GM12878 (cell line): ENCODE measurements around the gene FCER2. TPM values are rescaled to one million over a fixed set of nuclear protein-coding genes. Genes with fewer than 3 reads are reported as not detected.
A peak's percentile ranks its signal among the peaks of the same experiment; 100 is the strongest.

Experiments used
- ATAC-seq: fragments of 200-7000 bp; cut with Tn5 transposase; 3 replicates; pipeline ENCODE4 v1.9.1; 2020; ENCODE audit warnings: mild to moderate bottlenecking, moderate library complexity
- BruUV-seq: library from RNA; stranded (reverse); fragments of 400-500 nt; replicated peaks from 2 replicates; lab custom pipeline; 2021; lab: Mats Ljungman, UMichigan
- CTCF ChIA-PET: fragments of 300-600 bp; sonication (Branson Sonifier 250); formaldehyde crosslinking; extraction: SDS; loops from one replicate; lab custom pipeline; 2021; ENCODE audit warnings: inconsistent platforms; lab: Yijun Ruan, JAX
- POLR2A ChIA-PET: fragments of 350-600 bp; formaldehyde crosslinking; extraction: SDS; loops from one replicate; lab custom pipeline; 2021; ENCODE audit warnings: inconsistent platforms; lab: Charles Lee
- RAD21 ChIA-PET: fragments of 300-600 bp; sonication (Branson Sonifier 250); formaldehyde crosslinking; loops from one replicate; lab custom pipeline; 2023; ENCODE audit warnings: antibody characterized with exemption; ENCODE audit not compliant: unreplicated experiment; lab: Charles Lee
- SMC1A ChIA-PET: fragments of 300-600 bp; sonication (Branson Sonifier 250); formaldehyde crosslinking; loops from one replicate; lab custom pipeline; 2023; ENCODE audit not compliant: unreplicated experiment, uncharacterized antibody; lab: Charles Lee
- DNase-seq: peaks from one replicate; pipeline ENCODE4 v3.0.0-alpha.2; 2011; ENCODE audit warnings: low read depth, low spot score
- FAIRE-seq: peaks from 3 replicates; lab custom pipeline; 2011; peaks lifted over from hg19 to GRCh38; lab: Jason Lieb, UNC
- H2AFZ ChIP-seq: 2 replicates; pipeline ENCODE4 v1.6.0; 2011; ENCODE audit warnings: low read depth, low read length, control low read depth; ENCODE audit not compliant: control insufficient read depth
- H3K27ac ChIP-seq: 2 replicates; pipeline ENCODE4 v1.5.1; 2011; ENCODE audit warnings: control low read depth; ENCODE audit not compliant: control insufficient read depth, insufficient read depth
- H3K27me3 ChIP-seq, 2 experiments: replicated peaks in 1 of 2; 2 replicates each; pipeline versions ENCODE4 v1.6.0 to v1.6.1; 2011; ENCODE audit warnings: low read length in 1 of 2; ENCODE audit not compliant: control insufficient read depth in 2 of 2, insufficient read depth in 2 of 2
- H3K36me3 ChIP-seq, 2 experiments: 2 replicates each; pipeline ENCODE4 v1.5.1; 2011; ENCODE audit warnings: low read length in 1 of 2; ENCODE audit not compliant: control insufficient read depth in 2 of 2, insufficient read depth in 2 of 2
- H3K4me1 ChIP-seq: 2 replicates; pipeline ENCODE4 v1.6.1; 2011; ENCODE audit warnings: mild to moderate bottlenecking, low read length, moderate library complexity, mixed read lengths; ENCODE audit not compliant: control insufficient read depth, insufficient read depth
- H3K4me2 ChIP-seq: 2 replicates; pipeline ENCODE4 v1.6.0; 2011; ENCODE audit warnings: control low read depth; ENCODE audit not compliant: control insufficient read depth, insufficient read depth
- H3K4me3 ChIP-seq: fragments of 200-600 bp; sonication (generic); 2 replicates; pipeline ENCODE4 v1.5.1; 2016
- H3K79me2 ChIP-seq: 2 replicates; pipeline ENCODE4 v1.6.0; 2011; ENCODE audit warnings: low read length; ENCODE audit not compliant: control insufficient read depth, insufficient read depth
- H3K9ac ChIP-seq: 2 replicates; pipeline ENCODE4 v1.8.0; 2011; ENCODE audit warnings: low read length, control low read depth, mixed read lengths; ENCODE audit not compliant: control insufficient read depth, insufficient read depth
- H3K9me3 ChIP-seq: replicated peaks from 3 replicates; pipeline ENCODE4 v1.5.1; 2011; ENCODE audit warnings: mild to moderate bottlenecking, low read length; ENCODE audit not compliant: control insufficient read depth, insufficient read depth
- H4K20me1 ChIP-seq: 2 replicates; pipeline ENCODE4 v1.6.0; 2011; ENCODE audit not compliant: control insufficient read depth, insufficient read depth
- IKZF1 ChIP-seq: fragments of 450-650 bp; conservative IDR thresholded peaks from 2 replicates; pipeline ENCODE4 v1.6.1; 2017; ENCODE audit warnings: antibody characterized with exemption, mild to moderate bottlenecking
- POLR2A ChIP-seq: IDR thresholded peaks from 2 replicates; pipeline ENCODE4 v1.6.1; 2011; ENCODE audit warnings: low read depth, mild to moderate bottlenecking, low read length
- RFX5 ChIP-seq: IDR thresholded peaks from 2 replicates; pipeline ENCODE4 v1.6.1; 2011; ENCODE audit warnings: low read depth, low read length, improper control_type of control experiment
- TCF3 ChIP-seq: IDR thresholded peaks from 2 replicates; pipeline ENCODE4 v1.6.1; 2012; ENCODE audit warnings: low read depth, mild to moderate bottlenecking, low read length, borderline replicate concordance; ENCODE audit not compliant: insufficient read depth
- WGBS: methylation state at CpG from one replicate; pipeline ENCODE4 v1.1.6; 2016; ENCODE audit warnings: low lambda C conversion rate; ENCODE audit not compliant: insufficient replicate concordance, insufficient coverage; ENCODE audit errors: missing lambda C conversion rate; 5-methylcytosine and 5-hydroxymethylcytosine counted together
- in situ Hi-C: fragments of 300-500 bp; cut with MboI; formaldehyde crosslinking; loops from 9 replicates; pipeline ENCODE4 v1.14.3; 2018; ENCODE audit warnings: mixed read lengths
- intact Hi-C: fragments of 100-400 bp; cut with micrococcal nuclease; formaldehyde crosslinking; loops from one replicate; pipeline ENCODE4 v1.14.2; 2022; ENCODE audit not compliant: unreplicated experiment
- polyA plus RNA-seq, 11 experiments: library from polyadenylated mRNA; depleted of rRNA in 4 of 11; unstranded in 6 of 11; stranded (reverse) in 5 of 11; fragments of >200 nt; fragmentation: Nextera tagmentation in 4 of 11; fragmentation: Illumina TruSeq in 1 of 11; extraction: Ambion mirVana in 4 of 11; extraction: Trizol in 1 of 11; gene quantifications; 1 replicate in 1 of 11; 2 replicates in 10 of 11; pipeline versions ENCODE4 v1.2.1 to v1.2.3, GENCODE V29; 2011 to 2016; ENCODE audit warnings: inconsistent platforms in 2 of 11, missing spikeins in 2 of 11, low read depth in 1 of 11
- total RNA-seq, 4 experiments: library from RNA; depleted of rRNA in 3 of 4; stranded (reverse); fragments of >200 nt in 3 of 4; fragmentation: Illumina TruSeq in 1 of 4; extraction: Trizol in 1 of 4; gene quantifications; 2 replicates each; pipeline versions ENCODE4 v1.2.1 to v1.2.3, GENCODE V29; 2013 to 2021
- TF ChIP-seq, protein P1 (sequence below): fragments of 450-650 bp; IDR thresholded peaks from 2 replicates; pipeline ENCODE4 v1.6.1; 2017; ENCODE audit warnings: antibody characterized with exemption, mild to moderate bottlenecking, moderate library complexity
- TF ChIP-seq, protein P2 (sequence below): fragments of 450-650 bp; formaldehyde crosslinking; IDR thresholded peaks from 2 replicates; pipeline ENCODE4 v1.5.0; 2022; ENCODE audit warnings: mild to moderate bottlenecking, missing genetic modification characterization

Gene FCER2
- total and polyA plus RNA-seq, 10 of the 15 experiments (the other 5 are each of a cell fraction or from before 2014, with no cell fraction given) = 44.0 to 424 (median 241) TPM

DNA sequence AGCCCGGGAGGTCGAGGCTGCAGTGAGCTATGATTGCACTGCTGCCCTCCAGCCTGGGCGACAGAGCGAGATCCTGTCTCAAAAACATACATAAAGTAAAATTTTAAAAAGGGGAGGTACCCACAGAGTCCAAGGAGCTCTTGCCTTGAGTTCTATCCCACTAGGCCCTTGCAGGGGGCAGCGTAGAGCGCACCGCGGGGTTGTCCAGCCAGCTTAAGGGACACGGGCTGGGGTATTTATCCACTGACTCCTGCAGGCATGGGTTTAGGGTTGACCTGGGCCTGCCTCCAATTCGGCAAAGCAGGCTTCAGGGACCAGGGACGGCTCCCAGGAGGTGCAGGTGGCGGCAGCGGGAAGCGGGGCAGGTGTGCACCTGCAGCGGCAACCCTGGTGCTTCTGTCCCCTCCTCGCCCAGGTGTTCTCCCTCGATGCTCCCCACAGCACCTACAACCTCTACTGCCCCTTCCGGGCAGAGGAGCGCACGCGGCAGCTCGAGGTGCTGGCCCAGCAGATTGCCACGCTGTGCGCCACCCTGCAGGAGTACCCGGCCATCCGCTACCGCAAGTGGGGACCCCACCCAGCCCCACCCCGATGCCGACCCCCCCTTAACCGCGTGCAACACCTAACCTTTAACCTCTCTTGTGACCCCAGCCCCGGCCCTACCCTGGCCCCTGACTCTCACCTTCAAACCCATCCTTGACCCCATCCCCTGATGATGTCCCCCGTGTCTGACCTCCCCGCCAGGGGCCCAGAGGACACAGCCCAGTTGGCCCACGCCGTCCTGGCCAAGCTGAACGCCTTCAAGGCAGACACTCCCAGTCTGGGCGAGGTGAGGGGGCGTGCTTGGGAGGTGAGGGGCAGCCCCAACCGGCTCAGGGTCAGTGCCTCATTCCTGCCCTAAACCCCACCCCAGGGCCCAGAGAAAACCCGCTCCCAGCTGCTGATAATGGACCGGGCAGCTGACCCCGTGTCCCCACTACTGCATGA is 60.3 kb downstream of the FCER2 start:
- Histone ChIP-seq H3K27me3 (no peaks in the 10 kb centered on the region), H3K4me1 (peaks cover 9% of the 10 kb centered on the region), H3K36me3 (peaks cover 0 to 7% of the 10 kb centered on the region in 2 experiments; a peak in 3 of 4 replicates), H3K9ac (no peak overlapping the region), H4K20me1 (no peaks in the 10 kb centered on the region), H3K79me2 (peaks cover 16% of the 10 kb centered on the region), H3K9me3 (no peaks in the 10 kb centered on the region; the same call in 2 of the 3 replicates), H3K4me2 (no peak overlapping the region), H3K27ac (no peak overlapping the region), H3K4me3 (no peak overlapping the region), H2AFZ (no peak overlapping the region)
- ChIA-PET RAD21 (no interaction called here), SMC1A (no interaction called here), CTCF (interaction anchor here (1.2 kb wide), 1 partner anchor 73 kb away, joined by 3 read pairs; no protein-coding TSS in a partner anchor), POLR2A (interaction anchor here (0.6 kb wide), 1 partner anchor 22 kb away, joined by 3 read pairs; no protein-coding TSS in a partner anchor)
- intact Hi-C loops = no loop called here
- DNase-seq (no peak), FAIRE-seq (no peak), ATAC-seq (no peak)
- 92% methylated on average over 40 of the region's 43 CpGs for WGBS
- in situ Hi-C loops = no loop called here
- no TSS peak for BruUV-seq
- TF ChIP-seq IKZF1 (no peak), TCF3 (no peak), RFX5 (no peak), POLR2A (peak; percentile 36; the same call in 1 of the 2 replicates)
- TF ChIP-seq, protein P1, sequence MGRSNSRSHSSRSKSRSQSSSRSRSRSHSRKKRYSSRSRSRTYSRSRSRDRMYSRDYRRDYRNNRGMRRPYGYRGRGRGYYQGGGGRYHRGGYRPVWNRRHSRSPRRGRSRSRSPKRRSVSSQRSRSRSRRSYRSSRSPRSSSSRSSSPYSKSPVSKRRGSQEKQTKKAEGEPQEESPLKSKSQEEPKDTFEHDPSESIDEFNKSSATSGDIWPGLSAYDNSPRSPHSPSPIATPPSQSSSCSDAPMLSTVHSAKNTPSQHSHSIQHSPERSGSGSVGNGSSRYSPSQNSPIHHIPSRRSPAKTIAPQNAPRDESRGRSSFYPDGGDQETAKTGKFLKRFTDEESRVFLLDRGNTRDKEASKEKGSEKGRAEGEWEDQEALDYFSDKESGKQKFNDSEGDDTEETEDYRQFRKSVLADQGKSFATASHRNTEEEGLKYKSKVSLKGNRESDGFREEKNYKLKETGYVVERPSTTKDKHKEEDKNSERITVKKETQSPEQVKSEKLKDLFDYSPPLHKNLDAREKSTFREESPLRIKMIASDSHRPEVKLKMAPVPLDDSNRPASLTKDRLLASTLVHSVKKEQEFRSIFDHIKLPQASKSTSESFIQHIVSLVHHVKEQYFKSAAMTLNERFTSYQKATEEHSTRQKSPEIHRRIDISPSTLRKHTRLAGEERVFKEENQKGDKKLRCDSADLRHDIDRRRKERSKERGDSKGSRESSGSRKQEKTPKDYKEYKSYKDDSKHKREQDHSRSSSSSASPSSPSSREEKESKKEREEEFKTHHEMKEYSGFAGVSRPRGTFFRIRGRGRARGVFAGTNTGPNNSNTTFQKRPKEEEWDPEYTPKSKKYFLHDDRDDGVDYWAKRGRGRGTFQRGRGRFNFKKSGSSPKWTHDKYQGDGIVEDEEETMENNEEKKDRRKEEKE = no peak
- TF ChIP-seq, protein P2, sequence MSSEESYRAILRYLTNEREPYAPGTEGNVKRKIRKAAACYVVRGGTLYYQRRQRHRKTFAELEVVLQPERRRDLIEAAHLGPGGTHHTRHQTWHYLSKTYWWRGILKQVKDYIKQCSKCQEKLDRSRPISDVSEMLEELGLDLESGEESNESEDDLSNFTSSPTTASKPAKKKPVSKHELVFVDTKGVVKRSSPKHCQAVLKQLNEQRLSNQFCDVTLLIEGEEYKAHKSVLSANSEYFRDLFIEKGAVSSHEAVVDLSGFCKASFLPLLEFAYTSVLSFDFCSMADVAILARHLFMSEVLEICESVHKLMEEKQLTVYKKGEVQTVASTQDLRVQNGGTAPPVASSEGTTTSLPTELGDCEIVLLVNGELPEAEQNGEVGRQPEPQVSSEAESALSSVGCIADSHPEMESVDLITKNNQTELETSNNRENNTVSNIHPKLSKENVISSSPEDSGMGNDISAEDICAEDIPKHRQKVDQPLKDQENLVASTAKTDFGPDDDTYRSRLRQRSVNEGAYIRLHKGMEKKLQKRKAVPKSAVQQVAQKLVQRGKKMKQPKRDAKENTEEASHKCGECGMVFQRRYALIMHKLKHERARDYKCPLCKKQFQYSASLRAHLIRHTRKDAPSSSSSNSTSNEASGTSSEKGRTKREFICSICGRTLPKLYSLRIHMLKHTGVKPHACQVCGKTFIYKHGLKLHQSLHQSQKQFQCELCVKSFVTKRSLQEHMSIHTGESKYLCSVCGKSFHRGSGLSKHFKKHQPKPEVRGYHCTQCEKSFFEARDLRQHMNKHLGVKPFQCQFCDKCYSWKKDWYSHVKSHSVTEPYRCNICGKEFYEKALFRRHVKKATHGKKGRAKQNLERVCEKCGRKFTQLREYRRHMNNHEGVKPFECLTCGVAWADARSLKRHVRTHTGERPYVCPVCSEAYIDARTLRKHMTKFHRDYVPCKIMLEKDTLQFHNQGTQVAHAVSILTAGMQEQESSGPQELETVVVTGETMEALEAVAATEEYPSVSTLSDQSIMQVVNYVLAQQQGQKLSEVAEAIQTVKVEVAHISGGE = no peak
